Nephron progenitor cell (in vitro differentiated cells): ENCODE data around the gene ENDOV.

ENCODE experiments used
- DNase-seq: peaks from one replicate; pipeline ENCODE4 v3.0.0; 2021
- H3K27ac Mint-ChIP-seq: 2 replicates; pipeline ENCODE4 v1.8.0; 2021; ENCODE audit warnings: mild to moderate bottlenecking, moderate library complexity, mixed read lengths
- H3K27me3 Mint-ChIP-seq: 2 replicates; pipeline ENCODE4 v1.8.0; 2021; ENCODE audit warnings: mild to moderate bottlenecking, low read depth, mixed read lengths; ENCODE audit not compliant: poor library complexity
- H3K36me3 Mint-ChIP-seq: 2 replicates; pipeline ENCODE4 v1.8.0; 2021; ENCODE audit warnings: low read depth, mixed read lengths
- H3K4me1 Mint-ChIP-seq: 2 replicates; pipeline ENCODE4 v1.8.0; 2021; ENCODE audit warnings: mixed read lengths
- H3K4me3 Mint-ChIP-seq: 2 replicates; pipeline ENCODE4 v1.8.0; 2021; ENCODE audit warnings: mild to moderate bottlenecking, moderate library complexity, mixed read lengths
- H3K9me3 Mint-ChIP-seq: 2 replicates; pipeline ENCODE4 v1.8.0; 2021; ENCODE audit warnings: mild to moderate bottlenecking, moderate library complexity, mixed read lengths
- TF ChIP-seq, protein P1 (sequence below): fragments of 200-600 bp; sonication (generic); IDR thresholded peaks from 2 replicates; pipeline ENCODE4 v1.5.0; 2021; ENCODE audit warnings: antibody characterized with exemption

ENDOV gene

DNA sequence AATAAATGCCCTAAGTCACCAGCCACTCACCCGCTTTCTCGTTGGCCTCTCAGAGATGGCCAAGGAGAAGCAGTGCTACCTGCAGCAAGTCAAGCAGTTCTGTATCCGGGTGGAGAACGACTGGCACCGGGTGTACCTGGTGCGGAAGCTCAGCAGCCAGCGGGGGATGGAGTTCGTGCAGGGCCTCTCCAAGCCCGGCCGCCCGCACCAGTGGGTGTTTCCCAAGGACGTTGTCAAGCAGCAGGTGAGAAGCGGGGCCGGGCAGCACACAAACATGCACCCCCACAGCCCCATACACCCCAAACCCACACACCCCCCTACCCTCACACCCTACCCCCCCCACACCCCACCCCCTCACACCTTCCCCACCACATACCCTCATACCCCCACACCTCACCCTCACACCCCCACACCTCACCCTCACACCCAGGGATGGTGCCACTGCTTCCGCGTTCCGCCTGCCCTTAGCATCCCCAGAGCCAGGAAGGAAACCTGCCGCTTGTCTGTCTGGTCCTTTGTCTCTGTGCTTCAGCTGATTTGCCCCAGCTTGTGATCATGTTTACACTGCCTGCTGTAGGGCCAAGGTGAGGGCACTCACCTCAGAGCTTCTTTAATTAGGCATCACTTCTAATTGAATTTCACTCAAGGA is 41.9 kb upstream of the ENDOV start:
- H3K27ac Mint-ChIP-seq, result peak overlapping the region; percentile 64
- peaks cover 3% of the 10 kb centered on the region for H3K27me3 Mint-ChIP-seq
- no peak overlapping the region for H3K4me3 Mint-ChIP-seq
- TF ChIP-seq, protein P1, sequence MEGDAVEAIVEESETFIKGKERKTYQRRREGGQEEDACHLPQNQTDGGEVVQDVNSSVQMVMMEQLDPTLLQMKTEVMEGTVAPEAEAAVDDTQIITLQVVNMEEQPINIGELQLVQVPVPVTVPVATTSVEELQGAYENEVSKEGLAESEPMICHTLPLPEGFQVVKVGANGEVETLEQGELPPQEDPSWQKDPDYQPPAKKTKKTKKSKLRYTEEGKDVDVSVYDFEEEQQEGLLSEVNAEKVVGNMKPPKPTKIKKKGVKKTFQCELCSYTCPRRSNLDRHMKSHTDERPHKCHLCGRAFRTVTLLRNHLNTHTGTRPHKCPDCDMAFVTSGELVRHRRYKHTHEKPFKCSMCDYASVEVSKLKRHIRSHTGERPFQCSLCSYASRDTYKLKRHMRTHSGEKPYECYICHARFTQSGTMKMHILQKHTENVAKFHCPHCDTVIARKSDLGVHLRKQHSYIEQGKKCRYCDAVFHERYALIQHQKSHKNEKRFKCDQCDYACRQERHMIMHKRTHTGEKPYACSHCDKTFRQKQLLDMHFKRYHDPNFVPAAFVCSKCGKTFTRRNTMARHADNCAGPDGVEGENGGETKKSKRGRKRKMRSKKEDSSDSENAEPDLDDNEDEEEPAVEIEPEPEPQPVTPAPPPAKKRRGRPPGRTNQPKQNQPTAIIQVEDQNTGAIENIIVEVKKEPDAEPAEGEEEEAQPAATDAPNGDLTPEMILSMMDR, result no peak
- H3K9me3 Mint-ChIP-seq, result no peaks in the 10 kb centered on the region
- H3K4me1 Mint-ChIP-seq, result peaks cover 2% of the 10 kb centered on the region
- H3K36me3 Mint-ChIP-seq, result peaks cover 44% of the 10 kb centered on the region
- no peak for DNase-seq

DNA sequence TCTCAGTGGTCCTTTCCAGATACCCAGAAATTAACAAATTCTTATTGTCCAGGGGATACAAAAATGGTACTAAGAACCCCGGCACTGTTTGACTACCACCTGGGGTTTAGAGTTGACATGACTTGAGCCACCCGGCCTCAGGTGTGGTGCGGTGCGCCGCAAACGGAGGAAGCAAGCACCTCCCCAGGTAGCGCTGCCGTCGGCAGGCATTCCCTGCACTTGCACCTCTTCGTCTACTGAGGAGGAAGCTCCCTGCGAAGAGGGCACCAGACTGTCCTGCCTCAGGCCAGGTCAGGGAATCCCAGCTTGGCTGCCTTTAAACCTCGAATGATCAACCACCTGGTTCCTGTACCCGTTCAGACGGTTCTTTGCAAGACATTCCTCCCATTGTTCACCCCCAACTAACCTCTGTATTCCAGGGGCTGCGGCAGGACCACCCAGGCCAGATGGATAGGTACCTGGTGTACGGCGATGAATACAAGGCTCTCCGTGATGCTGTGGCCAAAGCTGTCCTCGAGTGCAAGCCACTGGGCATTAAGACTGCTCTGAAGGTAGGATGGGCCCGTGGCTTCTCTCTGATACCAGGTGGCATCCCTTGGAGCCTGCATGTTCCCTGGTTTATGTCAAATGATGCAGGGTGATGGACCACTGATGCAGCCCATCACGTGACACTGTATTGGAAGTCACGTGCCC is 40.8 kb upstream of the ENDOV start:
- H3K4me3 Mint-ChIP-seq, result no peak overlapping the region
- no peak for DNase-seq
- H3K27me3 Mint-ChIP-seq, result peaks cover 3% of the 10 kb centered on the region
- H3K27ac Mint-ChIP-seq, result no peak overlapping the region
- TF ChIP-seq, protein P1, result no peak
- peaks cover 36% of the 10 kb centered on the region for H3K36me3 Mint-ChIP-seq
- H3K4me1 Mint-ChIP-seq, result no peaks in the 10 kb centered on the region
- no peaks in the 10 kb centered on the region for H3K9me3 Mint-ChIP-seq

DNA sequence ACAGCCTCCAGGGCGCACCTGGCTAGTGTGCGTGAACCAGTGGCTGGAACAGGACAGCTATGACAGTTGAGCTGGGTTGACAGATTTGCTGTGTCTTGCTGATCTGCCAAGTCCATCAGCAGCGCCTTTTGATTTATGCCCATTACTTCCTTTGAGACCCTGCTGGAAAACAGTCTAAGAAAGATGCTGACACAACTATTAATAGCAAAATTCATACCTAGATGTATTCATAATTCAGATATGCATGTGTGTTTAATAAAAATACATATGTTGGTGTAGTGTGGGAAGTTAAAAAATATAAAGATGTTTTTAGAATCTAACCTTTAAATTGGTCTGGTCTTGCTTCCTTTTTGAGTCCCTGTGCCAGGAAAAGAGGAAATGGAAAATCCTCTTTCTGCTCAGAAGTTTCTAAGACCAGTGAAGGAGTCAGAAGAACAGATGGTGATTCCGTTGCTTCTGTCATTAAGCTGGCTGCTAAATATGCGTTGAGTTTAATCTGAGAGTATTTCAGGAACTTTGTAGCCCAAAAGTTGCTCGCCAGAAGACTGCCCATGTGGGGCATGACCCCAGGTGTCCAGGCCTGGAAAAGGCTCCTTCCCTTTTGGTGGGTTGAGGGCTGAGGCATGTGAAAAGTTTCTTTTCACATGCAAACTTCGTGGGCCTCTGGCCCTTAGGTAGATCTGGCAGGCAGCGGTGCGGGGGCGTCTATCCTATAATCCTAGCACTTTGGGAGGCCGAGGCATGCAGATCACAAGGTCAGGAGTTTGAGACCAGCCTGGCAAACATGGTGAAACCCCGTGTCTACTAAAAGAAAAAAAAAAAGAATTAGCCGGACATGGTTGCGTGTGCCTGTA is 40.0 kb upstream of the ENDOV start:
- Mint-ChIP-seq H3K4me1 (no peaks in the 10 kb centered on the region), H3K36me3 (peaks cover 30% of the 10 kb centered on the region), H3K9me3 (no peaks in the 10 kb centered on the region), H3K27ac (no peak overlapping the region), H3K27me3 (peaks cover 3% of the 10 kb centered on the region), H3K4me3 (no peak overlapping the region)
- TF ChIP-seq, protein P1, result no peak
- no peak for DNase-seq

DNA sequence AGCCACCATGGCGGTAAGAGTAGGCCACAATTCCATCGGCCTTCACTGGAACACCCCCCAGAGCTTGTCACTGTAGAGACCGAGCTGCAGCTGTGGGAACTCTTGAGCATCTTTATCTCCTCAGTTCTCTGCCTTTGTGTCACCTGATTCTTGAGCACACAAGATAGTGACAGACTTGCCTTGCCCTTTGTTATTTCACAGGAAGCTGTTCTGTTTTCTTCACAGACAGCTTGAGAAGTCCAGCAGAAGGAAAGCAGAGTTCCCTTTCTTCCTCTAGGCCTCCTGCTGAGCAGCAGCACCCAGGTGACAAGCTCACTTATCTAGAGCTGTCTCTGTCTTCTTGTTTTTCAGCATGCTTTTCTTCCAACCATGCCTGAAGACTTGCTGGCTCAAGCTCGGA is 38.4 kb upstream of the ENDOV start:
- Mint-ChIP-seq H3K36me3 (peaks cover 34% of the 10 kb centered on the region), H3K4me1 (no peaks in the 10 kb centered on the region), H3K27ac (no peak overlapping the region), H3K9me3 (no peaks in the 10 kb centered on the region), H3K27me3 (peaks cover 3% of the 10 kb centered on the region), H3K4me3 (no peak overlapping the region)
- no peak for DNase-seq
- TF ChIP-seq, protein P1, result no peak

DNA sequence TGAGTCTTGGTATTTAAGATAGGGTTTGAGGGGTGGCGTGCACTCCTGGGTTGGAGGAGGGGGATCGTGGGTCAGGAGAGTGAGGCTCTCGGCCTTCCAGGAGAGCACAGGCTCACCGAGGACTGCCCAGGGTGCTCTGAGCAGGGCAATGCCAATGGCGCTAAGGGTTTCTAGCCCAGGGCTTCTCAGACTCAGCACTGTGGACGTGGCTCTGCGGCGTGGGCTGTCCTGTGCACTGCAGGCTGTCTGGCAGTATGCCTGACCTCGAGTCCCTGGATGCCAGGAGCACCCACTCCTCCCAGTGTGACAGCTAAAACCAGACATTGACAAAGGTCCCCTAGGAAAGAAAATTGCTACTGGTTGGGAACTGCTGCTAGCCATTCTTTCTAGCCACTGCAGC is 37.2 kb upstream of the ENDOV start:
- Mint-ChIP-seq H3K36me3 (peaks cover 34% of the 10 kb centered on the region), H3K4me1 (no peaks in the 10 kb centered on the region), H3K27me3 (peaks cover 3% of the 10 kb centered on the region), H3K4me3 (no peak overlapping the region), H3K27ac (no peak overlapping the region), H3K9me3 (no peaks in the 10 kb centered on the region)
- no peak for DNase-seq
- TF ChIP-seq, protein P1, result no peak
